Thyroid gland (tissue), 4 donors: Measurements from ENCODE around the gene AFF3.
"Not testable (repeated sequence)": the region's sequence is repeated elsewhere in the genome, so short reads cannot be mapped to it uniquely, and the experiment has no call there.

Experiments used
- POLR2A ChIP-seq, 2 donors: fragments of 450-650 bp; IDR thresholded peaks; one replicate each; pipeline ENCODE4 v1.6.1; 2017; ENCODE audit warnings: antibody characterized with exemption in 2 of 2, mild to moderate bottlenecking in 2 of 2, moderate library complexity in 1 of 2
- TF ChIP-seq, protein P1 (sequence below), 6 experiments: fragments of 200-600 bp in 3 of 6; fragments of 450-650 bp in 3 of 6; sonication (generic) in 3 of 6; IDR thresholded peaks; one replicate each; pipeline ENCODE4 v1.5.1; 2016 to 2019; ENCODE audit warnings: antibody characterized with exemption in 6 of 6, mild to moderate bottlenecking in 2 of 6, inconsistent platforms in 1 of 6, moderate library complexity in 1 of 6

DNA sequence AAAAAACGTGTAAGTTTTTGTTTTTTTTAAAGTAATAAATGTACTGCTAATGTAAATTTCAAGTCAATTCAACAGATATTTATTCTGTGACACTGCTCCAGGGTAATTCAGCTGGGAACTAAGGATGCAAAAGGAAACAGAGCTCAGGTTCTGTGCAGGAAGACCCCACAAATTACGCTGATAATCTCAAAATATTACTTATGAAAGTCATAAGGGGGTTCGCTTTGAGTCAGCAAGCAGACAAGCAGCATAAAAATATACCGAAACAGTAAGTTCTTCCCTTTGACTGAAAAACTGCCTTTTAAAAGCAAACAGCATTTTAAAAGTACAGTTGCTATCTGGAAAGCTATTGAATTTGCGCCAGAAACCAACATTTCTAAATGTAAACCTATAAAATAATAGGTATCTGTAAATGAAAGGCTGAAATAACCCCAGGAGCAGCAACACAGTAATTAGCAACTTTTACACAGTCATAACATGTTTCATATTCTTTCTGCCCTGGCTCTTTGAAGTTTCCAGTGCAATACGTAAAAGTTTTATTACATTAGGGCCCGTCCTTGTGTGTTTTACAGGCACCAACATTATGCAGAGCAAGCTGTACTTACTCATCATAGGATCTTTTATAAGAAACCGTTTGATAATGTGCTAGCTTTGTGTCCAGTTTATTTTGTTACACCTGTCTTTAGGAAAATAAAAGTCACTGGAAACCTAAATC lies 39.8 kb downstream of the AFF3 start:
- not testable (repeated sequence) for TF ChIP-seq POLR2A (IDR thresholded peaks at IDR 0.05)
- TF ChIP-seq, protein P1, sequence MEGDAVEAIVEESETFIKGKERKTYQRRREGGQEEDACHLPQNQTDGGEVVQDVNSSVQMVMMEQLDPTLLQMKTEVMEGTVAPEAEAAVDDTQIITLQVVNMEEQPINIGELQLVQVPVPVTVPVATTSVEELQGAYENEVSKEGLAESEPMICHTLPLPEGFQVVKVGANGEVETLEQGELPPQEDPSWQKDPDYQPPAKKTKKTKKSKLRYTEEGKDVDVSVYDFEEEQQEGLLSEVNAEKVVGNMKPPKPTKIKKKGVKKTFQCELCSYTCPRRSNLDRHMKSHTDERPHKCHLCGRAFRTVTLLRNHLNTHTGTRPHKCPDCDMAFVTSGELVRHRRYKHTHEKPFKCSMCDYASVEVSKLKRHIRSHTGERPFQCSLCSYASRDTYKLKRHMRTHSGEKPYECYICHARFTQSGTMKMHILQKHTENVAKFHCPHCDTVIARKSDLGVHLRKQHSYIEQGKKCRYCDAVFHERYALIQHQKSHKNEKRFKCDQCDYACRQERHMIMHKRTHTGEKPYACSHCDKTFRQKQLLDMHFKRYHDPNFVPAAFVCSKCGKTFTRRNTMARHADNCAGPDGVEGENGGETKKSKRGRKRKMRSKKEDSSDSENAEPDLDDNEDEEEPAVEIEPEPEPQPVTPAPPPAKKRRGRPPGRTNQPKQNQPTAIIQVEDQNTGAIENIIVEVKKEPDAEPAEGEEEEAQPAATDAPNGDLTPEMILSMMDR (IDR thresholded peaks at IDR 0.05), result not testable (repeated sequence)
